GM12872 (cell line): Measurements from ENCODE around the gene LRRTM3.

Experiments
- TF ChIP-seq, protein P1 (sequence below): IDR thresholded peaks from 3 replicates; pipeline ENCODE4 v1.5.1; 2011; ENCODE audit warnings: low read depth, mild to moderate bottlenecking, low read length, moderate library complexity; ENCODE audit not compliant: insufficient read depth

LRRTM3 gene

DNA sequence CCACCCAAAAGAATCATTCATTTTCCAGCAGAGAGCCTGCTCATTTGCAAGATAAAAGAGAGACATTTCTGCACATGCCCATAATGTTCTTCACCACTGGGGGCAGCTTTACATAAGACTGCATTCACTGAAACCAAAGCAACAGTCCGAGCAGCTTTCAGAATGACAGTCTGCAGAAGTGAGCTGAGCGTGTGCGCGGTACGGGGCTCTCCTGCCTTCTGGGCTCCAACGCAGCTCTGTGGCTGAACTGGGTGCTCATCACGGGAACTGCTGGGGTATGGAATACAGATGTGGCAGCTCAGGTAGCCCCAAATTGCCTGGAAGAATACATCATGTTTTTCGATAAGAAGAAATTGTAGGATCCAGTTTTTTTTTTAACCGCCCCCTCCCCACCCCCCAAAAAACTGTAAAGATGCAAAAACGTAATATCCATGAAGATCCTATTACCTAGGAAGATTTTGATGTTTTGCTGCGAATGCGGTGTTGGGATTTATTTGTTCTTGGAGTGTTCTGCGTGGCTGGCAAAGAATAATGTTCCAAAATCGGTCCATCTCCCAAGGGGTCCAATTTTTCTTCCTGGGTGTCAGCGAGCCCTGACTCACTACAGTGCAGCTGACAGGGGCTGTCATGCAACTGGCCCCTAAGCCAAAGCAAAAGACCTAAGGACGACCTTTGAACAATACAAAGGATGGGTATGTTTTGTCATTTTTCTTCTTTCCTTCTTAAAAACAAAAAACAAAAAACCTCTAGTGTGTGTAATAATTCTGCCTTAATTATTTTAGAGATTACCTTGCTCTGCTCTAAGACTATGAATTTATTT is at the start of gene LRRTM3:
LRRTM3 (plus strand) TSS at position 141 of the 820 bp plus-strand sequence.
- TF ChIP-seq, protein P1, sequence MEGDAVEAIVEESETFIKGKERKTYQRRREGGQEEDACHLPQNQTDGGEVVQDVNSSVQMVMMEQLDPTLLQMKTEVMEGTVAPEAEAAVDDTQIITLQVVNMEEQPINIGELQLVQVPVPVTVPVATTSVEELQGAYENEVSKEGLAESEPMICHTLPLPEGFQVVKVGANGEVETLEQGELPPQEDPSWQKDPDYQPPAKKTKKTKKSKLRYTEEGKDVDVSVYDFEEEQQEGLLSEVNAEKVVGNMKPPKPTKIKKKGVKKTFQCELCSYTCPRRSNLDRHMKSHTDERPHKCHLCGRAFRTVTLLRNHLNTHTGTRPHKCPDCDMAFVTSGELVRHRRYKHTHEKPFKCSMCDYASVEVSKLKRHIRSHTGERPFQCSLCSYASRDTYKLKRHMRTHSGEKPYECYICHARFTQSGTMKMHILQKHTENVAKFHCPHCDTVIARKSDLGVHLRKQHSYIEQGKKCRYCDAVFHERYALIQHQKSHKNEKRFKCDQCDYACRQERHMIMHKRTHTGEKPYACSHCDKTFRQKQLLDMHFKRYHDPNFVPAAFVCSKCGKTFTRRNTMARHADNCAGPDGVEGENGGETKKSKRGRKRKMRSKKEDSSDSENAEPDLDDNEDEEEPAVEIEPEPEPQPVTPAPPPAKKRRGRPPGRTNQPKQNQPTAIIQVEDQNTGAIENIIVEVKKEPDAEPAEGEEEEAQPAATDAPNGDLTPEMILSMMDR: peak; percentile 78

DNA sequence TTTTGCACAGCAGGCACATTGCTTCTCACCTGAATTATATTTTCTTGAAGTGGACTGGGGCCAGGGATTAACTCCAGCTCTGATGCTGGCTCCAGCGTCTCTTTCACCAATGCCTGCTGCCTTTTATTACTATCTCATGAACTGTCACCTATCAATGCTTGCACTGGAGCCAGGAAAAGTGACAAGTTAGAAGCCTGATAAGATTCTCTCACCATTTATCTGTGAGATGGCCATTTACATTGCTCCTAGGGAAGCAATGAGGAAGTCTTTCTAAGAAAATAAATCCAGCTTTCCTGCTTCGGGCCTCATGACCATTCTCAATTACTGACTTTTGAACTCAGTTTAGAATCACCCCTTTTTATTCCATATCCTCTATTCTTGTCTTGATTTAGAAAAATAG is 48.5 kb upstream of the LRRTM3 start:
- TF ChIP-seq, protein P1: no peak

- TF ChIP-seq, protein P1: no peak
These were observed 45.5 kb upstream of the LRRTM3 start for GRCh38 chr10:66880292-66880691.

DNA sequence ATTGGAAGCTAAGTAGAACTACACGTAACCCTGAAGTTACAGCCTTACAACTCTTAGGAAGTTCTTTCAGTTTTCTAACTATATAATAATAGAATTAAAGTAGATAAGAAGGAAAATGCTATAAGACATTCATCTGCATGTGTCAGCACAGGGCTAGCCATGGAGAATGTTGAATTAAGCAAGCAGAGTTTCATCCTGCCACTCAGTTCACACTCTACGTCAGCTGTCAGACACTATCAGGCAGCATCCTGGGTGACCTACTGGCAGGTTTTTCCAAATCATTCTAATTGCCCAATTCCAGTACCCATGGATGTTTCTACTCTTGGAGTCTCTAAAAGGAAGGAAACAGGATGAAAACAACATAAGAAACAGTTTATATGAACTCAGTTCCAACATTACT is 45.0 kb upstream of the LRRTM3 start:
- TF ChIP-seq, protein P1: no peak

DNA sequence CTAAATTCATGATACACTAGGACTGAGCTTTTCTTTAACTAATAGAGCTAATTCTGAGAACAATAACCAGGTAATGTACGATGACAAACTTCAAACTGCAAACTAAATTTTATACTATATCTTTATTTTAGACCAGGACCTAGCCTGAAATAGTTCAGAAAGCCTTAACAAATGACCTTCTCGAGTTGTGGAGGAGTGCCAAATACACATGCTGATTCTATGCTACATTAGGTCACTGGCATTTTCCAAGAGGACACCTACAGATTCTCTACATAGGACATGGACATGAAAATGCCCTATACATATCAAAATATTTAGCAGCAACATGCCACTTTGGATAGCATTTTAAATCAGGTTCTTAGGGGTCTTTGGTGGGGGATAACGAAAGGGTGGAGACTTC is 44.0 kb upstream of the LRRTM3 start:
- TF ChIP-seq, protein P1: no peak

GRCh38 chr10:66882271-66882670 is 43.6 kb upstream of the LRRTM3 start:
- TF ChIP-seq, protein P1: no peak

DNA sequence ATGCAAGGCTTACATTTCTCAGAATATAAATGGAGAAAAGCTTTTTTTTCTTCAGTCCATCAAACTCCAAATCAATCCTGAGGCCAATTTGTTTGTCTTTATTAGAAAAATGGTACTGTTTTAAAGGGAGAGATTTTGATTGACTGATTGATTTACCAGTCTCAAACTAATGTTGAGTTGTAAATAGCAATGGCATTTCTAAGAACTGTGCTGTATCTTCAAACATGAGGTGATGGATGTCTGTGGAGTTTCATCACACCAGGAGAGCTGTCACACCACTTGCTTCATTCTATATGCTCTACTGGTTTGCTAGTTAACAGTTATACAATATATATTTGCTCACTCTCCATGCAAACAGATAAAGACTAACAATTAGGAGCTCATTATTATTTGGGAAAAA is 39.0 kb upstream of the LRRTM3 start:
- TF ChIP-seq, protein P1: no peak

GRCh38 chr10:66888237-66888636 is 37.6 kb upstream of the LRRTM3 start:
- TF ChIP-seq, protein P1: no peak
